Suprapubic skin (tissue), 3 donors: ENCODE results near the gene IMMT.

Experiments used
- POLR2AphosphoS5 ChIP-seq, 3 donors: sonication (generic); formaldehyde crosslinking; IDR thresholded peaks; one replicate each; pipeline ENCODE4 v1.6.1; 2017; ENCODE audit warnings: antibody characterized with exemption in 3 of 3
- TF ChIP-seq, protein P1 (sequence below), 2 donors: fragments of 200-600 bp in 1 of 2; fragments of 450-650 bp in 1 of 2; sonication (generic) in 1 of 2; IDR thresholded peaks; one replicate each; pipeline ENCODE4 v1.5.1; 2016 to 2019; ENCODE audit warnings: antibody characterized with exemption in 2 of 2, mild to moderate bottlenecking in 1 of 2, moderate library complexity in 1 of 2

GRCh38 chr2:86142436-86143257 lies 52.6 kb downstream of the IMMT start:
- TF ChIP-seq, protein P1, sequence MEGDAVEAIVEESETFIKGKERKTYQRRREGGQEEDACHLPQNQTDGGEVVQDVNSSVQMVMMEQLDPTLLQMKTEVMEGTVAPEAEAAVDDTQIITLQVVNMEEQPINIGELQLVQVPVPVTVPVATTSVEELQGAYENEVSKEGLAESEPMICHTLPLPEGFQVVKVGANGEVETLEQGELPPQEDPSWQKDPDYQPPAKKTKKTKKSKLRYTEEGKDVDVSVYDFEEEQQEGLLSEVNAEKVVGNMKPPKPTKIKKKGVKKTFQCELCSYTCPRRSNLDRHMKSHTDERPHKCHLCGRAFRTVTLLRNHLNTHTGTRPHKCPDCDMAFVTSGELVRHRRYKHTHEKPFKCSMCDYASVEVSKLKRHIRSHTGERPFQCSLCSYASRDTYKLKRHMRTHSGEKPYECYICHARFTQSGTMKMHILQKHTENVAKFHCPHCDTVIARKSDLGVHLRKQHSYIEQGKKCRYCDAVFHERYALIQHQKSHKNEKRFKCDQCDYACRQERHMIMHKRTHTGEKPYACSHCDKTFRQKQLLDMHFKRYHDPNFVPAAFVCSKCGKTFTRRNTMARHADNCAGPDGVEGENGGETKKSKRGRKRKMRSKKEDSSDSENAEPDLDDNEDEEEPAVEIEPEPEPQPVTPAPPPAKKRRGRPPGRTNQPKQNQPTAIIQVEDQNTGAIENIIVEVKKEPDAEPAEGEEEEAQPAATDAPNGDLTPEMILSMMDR (IDR thresholded peaks at IDR 0.05): no peak
- no peak for TF ChIP-seq POLR2AphosphoS5 (IDR thresholded peaks at IDR 0.05)
